Hepatocyte (in vitro differentiated cells): Measurements from ENCODE around the gene PLEKHF1.

Experiments used
- CTCF ChIP-seq: fragments of 200-600 bp; sonication (generic); IDR thresholded peaks from 2 replicates; pipeline ENCODE4 v1.5.1; 2016; ENCODE audit warnings: antibody characterized with exemption, mild to moderate bottlenecking; ENCODE audit not compliant: poor library complexity
- EZH2 ChIP-seq: fragments of 200-600 bp; sonication (generic); IDR thresholded peaks from 2 replicates; pipeline ENCODE4 v1.6.1; 2016; ENCODE audit warnings: antibody characterized with exemption, mild to moderate bottlenecking, borderline replicate concordance
- EZH2phosphoT487 ChIP-seq: fragments of 200-600 bp; sonication (generic); IDR thresholded peaks from one replicate; pipeline ENCODE4 v1.6.1; 2018; ENCODE audit warnings: antibody characterized with exemption, mild to moderate bottlenecking, low read depth, moderate library complexity; ENCODE audit not compliant: unreplicated experiment, severe bottlenecking

- TF ChIP-seq CTCF (no peak), EZH2 (no peak), EZH2phosphoT487 (no peak)
These were observed 1.2 kb upstream of the PLEKHF1 start for GRCh38 chr19:29663861-29664752.
